H1 (cell line): ENCODE data around the gene KNDC1. TPM values are rescaled to one million over a fixed set of nuclear protein-coding genes. Genes with fewer than 3 reads are reported as not detected.

Experiments
- BCL11A ChIP-seq, 2 experiments: IDR thresholded peaks; one replicate each; pipeline ENCODE4 v1.6.1; 2011; ENCODE audit warnings: low read depth in 2 of 2, low read length in 2 of 2, mild to moderate bottlenecking in 2 of 2
- CEBPB ChIP-seq: IDR thresholded peaks from 2 replicates; pipeline ENCODE4 v1.6.1; 2012; ENCODE audit warnings: low read depth, low read length
- CHD2 ChIP-seq: IDR thresholded peaks from 2 replicates; pipeline ENCODE4 v1.6.1; 2012; ENCODE audit warnings: low read length, improper control_type of control experiment
- CHD7 ChIP-seq: fragments of 300-600 bp; sonication (generic); IDR thresholded peaks from 2 replicates; pipeline ENCODE4 v1.7.1; 2012; ENCODE audit warnings: low read length, moderate library complexity, mild to moderate bottlenecking, inconsistent platforms; ENCODE audit not compliant: insufficient replicate concordance
- CREB1 ChIP-seq: IDR thresholded peaks from 2 replicates; pipeline ENCODE4 v1.6.1; 2012; ENCODE audit warnings: inconsistent platforms
- KDM5A ChIP-seq: fragments of 200-600 bp; IDR thresholded peaks from 2 replicates; pipeline ENCODE4 v1.7.1; 2012; ENCODE audit warnings: mild to moderate bottlenecking, low read length, inconsistent platforms, mixed read lengths
- MAFK ChIP-seq: IDR thresholded peaks from 2 replicates; pipeline ENCODE4 v1.6.1; 2012; ENCODE audit warnings: low read depth, mild to moderate bottlenecking, improper control_type of control experiment, low read length
- MAX ChIP-seq: IDR thresholded peaks from 2 replicates; pipeline ENCODE4 v1.6.1; 2012; ENCODE audit warnings: inconsistent platforms
- POLR2A ChIP-seq, 2 experiments: IDR thresholded peaks; 1 replicate in 1 of 2; 2 replicates in 1 of 2; pipeline ENCODE4 v1.6.1; 2011; ENCODE audit warnings: low read depth in 2 of 2, low read length in 2 of 2, mild to moderate bottlenecking in 2 of 2; ENCODE audit errors: control extremely low read depth in 1 of 2
- POU5F1 ChIP-seq: IDR thresholded peaks from 2 replicates; pipeline ENCODE4 v1.6.1; 2011; ENCODE audit warnings: low read depth, mild to moderate bottlenecking, low read length, moderate library complexity
- SIRT6 ChIP-seq: IDR thresholded peaks from one replicate; pipeline ENCODE4 v1.7.1; 2012; ENCODE audit warnings: low read length, inconsistent platforms
- polyA plus RNA-seq, 7 experiments: library from polyadenylated mRNA; depleted of rRNA in 3 of 7; stranded (reverse) in 5 of 7; unstranded in 2 of 7; fragments of >200 nt in 5 of 7; fragments of 200-250 nt in 2 of 7; gene quantifications; 1 replicate in 5 of 7; 2 replicates in 1 of 7; 4 replicates in 1 of 7; pipeline versions ENCODE4 v1.2.1 to v1.2.3, GENCODE V29; 2011 to 2013; ENCODE audit warnings: missing spikeins in 2 of 7, mixed read lengths in 2 of 7
- total RNA-seq: library from RNA; stranded (reverse); fragmentation: NEBNext Ultra II Directional; extraction: Animal tissue kit (Norgen Biotek cat#: 25700); gene quantifications from 2 replicates; pipeline ENCODE4 v1.2.1, GENCODE V29; 2021

Gene KNDC1
- total and polyA plus RNA-seq, 2 of the 8 experiments (the other 6 are each of a cell fraction or from before 2014, with no cell fraction given), result 7.5 to 16.7 TPM

- TF ChIP-seq CHD7 (no peak), POLR2A (IDR thresholded peaks at IDR 0.05; ENCODE audit: control extremely low read depth in 1 of 2, low read depth in 2 of 2, low read length in 2 of 2) (no peak), MAFK (no peak), BCL11A (IDR thresholded peaks at IDR 0.05; ENCODE audit: low read depth in 2 of 2, low read length in 2 of 2) (no peak), MAX (no peak), CREB1 (no peak), CHD2 (no peak), KDM5A (no peak), POU5F1 (no peak), CEBPB (no peak), SIRT6 (no peak)
These were observed 22.2 kb downstream of the KNDC1 start (continued) for GRCh38 chr10:133182190-133182589.
